K562 (cell line): ENCODE data around the gene TRAF3.

ENCODE experiments used
- MTF1 ChIP-seq: fragments of 250-450 bp; sonication (Bioruptor Pico); IDR thresholded peaks from 2 replicates; pipeline ENCODE4 v1.9.0; 2021; ENCODE audit warnings: moderate library complexity, mild to moderate bottlenecking, inconsistent platforms, borderline replicate concordance
- TGIF2 ChIP-seq: sonication (generic); formaldehyde crosslinking; IDR thresholded peaks from 2 replicates; pipeline ENCODE4 v1.8.1; 2022; ENCODE audit warnings: mild to moderate bottlenecking, missing genetic modification reagents, moderate library complexity
- ZNF589 ChIP-seq: fragments of 200-800 bp; sonication (Bioruptor generic); IDR thresholded peaks from 2 replicates; pipeline ENCODE4 v1.6.1; 2016; ENCODE audit warnings: low read depth, missing genetic modification characterization, missing compliant biosample characterization

DNA sequence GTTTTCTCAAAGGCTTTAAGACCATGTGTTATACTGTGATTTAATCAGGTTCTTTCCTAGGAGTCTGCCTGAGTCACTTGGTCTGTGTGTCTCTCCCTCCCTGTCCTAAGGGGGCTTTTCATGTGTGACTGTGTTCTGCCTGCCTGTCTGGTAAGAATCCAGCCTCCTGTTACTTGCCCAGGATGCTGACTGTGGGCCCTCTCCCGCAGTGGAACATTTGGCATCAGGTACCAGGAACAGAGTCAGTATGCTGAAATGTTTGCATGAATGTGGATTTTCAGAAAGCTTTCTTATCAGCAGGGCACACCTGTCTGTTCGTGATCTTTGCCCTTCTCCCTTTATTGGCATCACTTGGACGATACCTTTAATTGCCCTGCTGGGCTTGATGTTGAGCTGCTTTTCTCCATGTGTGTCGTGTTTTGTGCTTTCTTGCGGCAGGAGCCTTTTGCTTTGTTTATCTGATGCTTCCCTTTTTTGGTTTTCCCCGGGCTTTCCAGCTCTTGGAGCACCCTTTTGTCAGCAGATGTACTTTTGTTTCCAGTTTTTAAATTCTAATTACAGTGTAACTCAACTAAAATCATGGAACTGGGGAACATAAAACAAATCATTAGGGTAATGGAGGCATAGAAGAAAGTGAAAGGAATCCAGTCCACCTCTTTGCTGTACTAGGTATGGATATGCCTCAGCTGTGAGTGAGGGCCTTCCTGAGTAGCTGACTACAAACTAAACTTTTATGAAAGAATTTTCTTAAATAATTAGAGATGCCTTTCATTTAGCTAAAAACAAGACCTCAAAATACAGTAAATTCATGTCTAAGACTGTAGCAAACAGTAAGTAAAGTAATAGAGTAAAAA, 72.5 kb downstream of the TRAF3 start:
- TF ChIP-seq ZNF589 (CRISPR knock-in tag), result no peak
- no peak for TF ChIP-seq TGIF2
- TF ChIP-seq MTF1, result no peak
